NCI-H128 (cell line): ENCODE data around the gene OR4D2.
"Not testable (repeated sequence)": the region's sequence is repeated elsewhere in the genome, so short reads cannot be mapped to it uniquely, and the experiment has no call there.

Source experiments
- DNase-seq: peaks from one replicate; lab custom pipeline; 2025; ENCODE audit not compliant: unreplicated experiment; lab: John Stamatoyannopoulos, UW

Gene OR4D2

GRCh38 chr17:58166682-58167081, at the start of gene OR4D2:
OR4D2 (plus strand) TSS chr17:58166982; CDS start chr17:58169656, 2,674 bp downstream.
- DNase-seq = no peak

GRCh38 chr17:58117382-58117781, 49.4 kb upstream of the OR4D2 start:
- DNase-seq = no peak

- DNase-seq = no peak
Observed at GRCh38 chr17:58119491-58119890, 47.3 kb upstream of the OR4D2 start.

GRCh38 chr17:58120195-58120822, 46.5 kb upstream of the OR4D2 start:
- DNase-seq = no peak

- no peak for DNase-seq
Observed at GRCh38 chr17:58121925-58122324, 44.9 kb upstream of the OR4D2 start.

- no peak for DNase-seq
Observed at GRCh38 chr17:58127846-58128245, 38.9 kb upstream of the OR4D2 start.

GRCh38 chr17:58132697-58133096, 34.1 kb upstream of the OR4D2 start:
- DNase-seq = not testable (repeated sequence)

GRCh38 chr17:58136669-58137279, 30.0 kb upstream of the OR4D2 start:
- no peak for DNase-seq

GRCh38 chr17:58141505-58141904, 25.3 kb upstream of the OR4D2 start:
- DNase-seq = no peak

- not testable (repeated sequence) for DNase-seq
Observed at GRCh38 chr17:58143335-58143734, 23.4 kb upstream of the OR4D2 start.

GRCh38 chr17:58144801-58145200, 22.0 kb upstream of the OR4D2 start:
- no peak for DNase-seq

GRCh38 chr17:58147930-58148434, 18.8 kb upstream of the OR4D2 start, which contains the start of gene OR4D1:
OR4D1 (plus strand) TSS chr17:58148384; CDS start chr17:58155154, 6,770 bp downstream.
- DNase-seq = no peak

GRCh38 chr17:58148609-58149008, 18.2 kb upstream of the OR4D2 start:
- DNase-seq = no peak

- no peak for DNase-seq
Observed at GRCh38 chr17:58150394-58150793, 16.4 kb upstream of the OR4D2 start.

GRCh38 chr17:58153046-58153445, 13.7 kb upstream of the OR4D2 start:
- no peak for DNase-seq

GRCh38 chr17:58153671-58154070, 13.1 kb upstream of the OR4D2 start:
- no peak for DNase-seq

- DNase-seq = no peak
Observed at GRCh38 chr17:58156839-58157803, 9.7 kb upstream of the OR4D2 start.

- DNase-seq = no peak
Observed at GRCh38 chr17:58158181-58158580, 8.6 kb upstream of the OR4D2 start.

- no peak for DNase-seq
Observed at GRCh38 chr17:58161566-58161965, 5.2 kb upstream of the OR4D2 start.

GRCh38 chr17:58165981-58166380, 801 bp upstream of the OR4D2 start:
- DNase-seq = no peak

GRCh38 chr17:58170622-58171021, 3.8 kb downstream of the OR4D2 start:
- no peak for DNase-seq
